NAMALWA (cell line): Measurements from ENCODE around the gene COX8C.

Experiments used
- DNase-seq: peaks from one replicate; pipeline ENCODE4 v3.0.0-alpha.2; 2015; ENCODE audit warnings: low spot score

Gene COX8C, protein sequence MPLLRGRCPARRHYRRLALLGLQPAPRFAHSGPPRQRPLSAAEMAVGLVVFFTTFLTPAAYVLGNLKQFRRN

DNA sequence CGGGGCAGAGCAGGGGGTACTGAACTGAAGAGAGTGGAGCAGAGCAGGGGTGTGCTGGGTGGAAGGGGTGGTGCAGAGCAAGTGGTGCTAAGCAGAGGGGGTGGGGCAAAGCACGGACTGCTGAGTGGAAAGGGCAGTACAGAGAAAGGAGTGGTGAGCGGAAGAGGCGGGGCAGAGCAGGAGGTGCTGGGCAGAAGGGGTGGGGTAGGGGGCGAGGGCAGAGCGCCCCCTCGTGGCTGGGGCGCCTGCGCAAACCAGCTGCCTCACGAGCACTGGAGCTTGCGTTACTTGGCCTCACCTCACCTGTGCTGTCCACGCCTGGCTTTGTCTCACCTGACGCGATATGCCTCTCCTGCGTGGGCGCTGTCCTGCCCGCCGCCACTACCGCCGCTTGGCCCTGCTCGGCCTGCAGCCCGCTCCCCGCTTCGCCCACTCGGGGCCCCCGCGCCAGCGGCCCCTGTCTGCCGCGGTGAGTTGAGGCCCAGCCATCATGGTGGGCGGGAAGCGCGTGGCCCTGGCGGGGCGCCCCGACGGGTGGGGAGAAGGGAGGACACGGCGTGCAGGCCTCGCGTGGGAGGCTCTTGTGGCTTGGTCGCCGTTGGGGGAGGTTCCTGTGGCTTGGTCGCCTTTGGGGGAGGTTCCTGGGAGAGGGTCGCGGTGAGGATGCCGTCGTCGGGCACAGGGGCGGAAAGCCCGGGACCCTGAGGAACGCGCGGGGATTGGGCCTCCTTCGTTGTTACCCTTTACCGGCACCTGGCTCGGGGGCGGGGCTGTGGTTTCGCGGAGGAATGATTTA, at the start of gene COX8C:
TSS of gene COX8C (plus strand) at position 257 of the 796 bp plus-strand sequence. CDS start at position 344, 87 bp downstream.
- no peak for DNase-seq

DNA sequence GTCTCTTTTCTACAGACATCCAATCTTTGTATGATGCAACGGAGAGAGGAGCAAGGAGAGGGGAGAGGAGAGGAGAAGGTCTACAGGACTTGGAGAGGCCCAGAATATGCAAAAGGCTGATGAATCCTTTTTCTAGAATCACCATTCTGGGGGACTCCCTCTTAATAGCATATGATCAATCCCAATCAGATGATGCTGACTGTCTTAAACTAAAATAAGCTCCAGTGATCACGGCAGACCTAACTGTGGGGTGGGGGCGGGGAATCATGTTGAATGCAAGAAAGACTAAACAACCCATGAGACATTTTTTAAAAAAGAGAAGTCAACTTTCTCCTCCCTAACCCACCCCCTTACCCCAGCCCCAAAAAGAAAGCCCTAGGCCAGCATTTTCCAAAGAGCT, 47.6 kb upstream of the COX8C start:
- no peak for DNase-seq

DNA sequence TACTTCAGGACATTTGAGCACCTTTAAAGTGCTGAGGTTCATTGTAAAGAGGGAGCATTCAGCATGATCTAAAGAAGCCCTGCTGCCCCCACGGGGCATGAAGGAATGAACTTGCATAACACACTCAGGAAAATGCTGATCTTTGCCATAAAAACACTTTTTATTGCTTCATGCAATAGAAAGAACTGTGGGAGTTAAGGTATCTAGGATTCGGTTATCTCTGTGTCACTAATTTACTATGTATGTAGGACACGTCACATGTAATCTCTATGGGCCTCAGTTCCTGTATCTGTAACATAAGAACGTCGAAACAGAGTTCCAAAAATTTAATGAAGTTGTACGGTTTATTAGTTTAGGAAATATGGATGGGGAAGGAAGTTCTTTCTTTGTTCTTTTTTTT, 47.1 kb upstream of the COX8C start:
- no peak for DNase-seq

DNA sequence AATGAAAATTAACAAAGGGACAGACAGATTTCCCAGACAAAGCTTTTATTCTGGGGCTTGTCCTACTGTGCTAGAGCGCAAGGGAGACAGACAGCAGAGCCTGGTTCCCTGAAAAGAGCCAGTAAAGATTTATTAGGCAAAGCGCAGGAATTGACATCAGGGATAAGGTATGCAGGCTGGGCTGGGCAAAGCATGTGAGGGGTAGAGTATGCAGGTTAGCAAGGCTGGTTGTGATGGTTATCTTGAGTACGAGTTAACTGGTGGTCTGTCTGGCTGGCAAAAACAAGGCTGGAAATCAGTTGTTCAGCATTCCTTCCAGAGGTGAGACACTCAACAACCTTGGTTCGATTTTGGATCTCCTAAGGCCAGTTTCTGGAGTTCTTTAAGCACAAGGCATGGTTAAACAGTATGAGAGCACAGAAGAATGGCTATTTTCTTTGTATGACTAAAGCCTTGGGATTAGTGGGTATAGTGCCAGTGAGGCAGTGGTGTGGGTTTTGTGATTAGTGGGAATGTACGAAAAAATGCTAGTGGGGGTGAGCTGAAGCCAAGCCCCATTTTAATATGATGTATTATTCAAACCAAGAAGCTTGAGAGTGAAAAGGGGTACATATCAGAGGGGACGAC, 45.0 kb upstream of the COX8C start:
- DNase-seq, result no peak

DNA sequence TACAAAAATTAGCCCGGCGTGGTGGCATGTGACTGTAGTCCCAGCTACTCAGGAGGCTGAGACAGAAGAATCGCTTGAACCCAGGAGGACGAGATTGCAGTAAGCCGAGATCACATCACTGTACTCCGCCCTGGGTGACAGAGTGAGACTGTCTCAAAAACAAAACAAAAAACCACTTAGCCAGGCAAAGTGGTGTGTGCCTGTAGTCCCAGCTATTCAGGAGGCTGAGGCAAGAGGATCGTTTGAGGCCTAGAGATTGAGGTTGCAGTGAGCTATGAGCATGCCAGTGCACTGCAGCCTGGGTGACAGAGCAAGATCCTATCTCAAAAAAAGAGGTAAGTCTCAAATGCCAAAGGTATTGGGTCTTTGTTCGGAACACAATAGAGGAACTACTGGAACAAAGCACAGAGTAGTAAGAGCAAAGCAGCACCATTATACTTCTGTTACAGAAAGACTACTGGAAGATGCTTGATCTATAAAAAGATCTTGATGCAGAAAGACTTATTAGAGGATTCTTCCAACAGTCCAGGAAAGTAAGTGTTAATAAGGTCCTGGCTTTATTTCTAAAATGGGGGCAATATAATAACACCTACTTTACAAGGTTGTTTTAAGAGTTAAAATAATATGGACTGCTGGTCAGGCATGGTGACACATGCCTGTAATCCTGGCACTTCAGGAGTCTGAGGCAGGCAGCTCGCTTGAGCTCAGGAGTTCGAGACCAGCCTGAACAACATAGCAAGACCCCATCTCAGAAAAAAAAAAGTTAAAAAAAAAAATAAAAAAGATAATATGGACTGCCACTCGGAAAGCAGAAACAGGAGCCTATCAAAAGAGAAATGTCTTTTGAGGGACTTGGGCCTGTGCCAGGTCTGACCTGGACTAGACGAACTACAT, 44.0 kb upstream of the COX8C start:
- no peak for DNase-seq

DNA sequence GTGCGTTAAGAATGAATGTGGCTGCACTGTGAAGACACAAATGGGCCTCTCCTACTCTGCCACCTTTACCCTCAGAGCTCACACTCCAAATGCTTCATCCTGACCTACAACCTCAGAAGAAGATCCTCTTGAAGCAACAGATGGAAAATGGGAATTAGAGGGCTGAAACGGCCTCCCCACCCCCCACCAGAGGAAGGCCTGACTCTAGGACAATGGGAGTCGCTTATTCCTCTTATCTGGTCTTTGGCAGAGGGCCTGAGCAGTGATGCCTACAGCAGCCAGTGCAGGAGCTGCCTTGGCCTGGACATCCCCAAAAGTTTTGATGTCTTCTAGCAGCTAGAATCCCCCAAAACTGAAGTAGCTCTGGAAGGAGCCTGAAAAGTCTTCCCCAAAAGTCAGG, 43.3 kb upstream of the COX8C start:
- DNase-seq, result no peak

DNA sequence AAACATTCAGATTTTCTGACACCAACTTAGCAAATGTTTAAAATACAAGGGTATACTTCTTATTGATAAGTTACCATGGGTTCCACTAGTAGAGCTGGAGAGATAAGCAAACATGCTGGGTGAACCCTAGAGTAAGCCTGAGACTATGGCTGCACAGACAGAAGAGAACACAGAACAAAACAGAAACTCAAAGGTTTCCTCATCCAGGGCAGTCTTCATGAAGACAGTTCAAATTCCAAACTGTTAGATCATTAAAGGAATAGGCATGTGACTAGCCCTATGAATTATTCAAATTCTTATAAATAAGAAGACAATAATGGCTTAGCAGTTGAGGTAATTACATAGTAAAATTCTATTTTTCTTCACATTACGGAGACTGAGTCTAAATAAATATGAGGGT, 42.2 kb upstream of the COX8C start:
- DNase-seq, result no peak

DNA sequence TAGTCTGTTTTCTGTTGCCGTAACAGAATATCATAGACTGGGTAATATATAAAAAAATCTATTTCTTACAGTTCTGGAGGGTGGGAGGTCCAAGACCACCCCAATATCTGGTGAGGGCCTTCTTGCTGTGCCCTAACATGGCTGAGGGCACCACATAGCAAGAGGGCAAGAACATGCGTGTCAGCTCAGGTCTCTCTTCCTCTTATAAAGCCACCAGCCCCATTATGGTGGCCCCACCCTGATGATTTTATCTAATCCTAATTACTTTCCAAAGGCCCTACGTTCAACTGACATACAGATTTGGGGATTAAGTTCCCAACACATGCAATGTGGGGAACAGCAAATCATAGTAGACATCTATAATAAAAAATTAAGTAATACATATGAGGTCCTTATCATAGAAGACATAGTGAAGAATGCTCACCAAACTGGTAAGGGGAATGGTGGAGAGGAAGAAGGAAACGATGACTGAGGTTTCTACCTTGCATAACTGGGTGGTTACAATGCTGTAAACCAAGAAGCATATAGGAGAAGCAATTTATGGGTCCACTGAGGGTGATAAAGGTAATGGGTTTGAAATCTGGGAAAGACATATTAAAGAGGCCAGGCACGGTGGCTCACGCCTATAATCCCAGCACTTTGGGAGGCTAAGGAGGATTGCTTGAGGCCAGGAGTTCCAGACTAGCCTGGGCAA, 41.1 kb upstream of the COX8C start:
- DNase-seq, result no peak

DNA sequence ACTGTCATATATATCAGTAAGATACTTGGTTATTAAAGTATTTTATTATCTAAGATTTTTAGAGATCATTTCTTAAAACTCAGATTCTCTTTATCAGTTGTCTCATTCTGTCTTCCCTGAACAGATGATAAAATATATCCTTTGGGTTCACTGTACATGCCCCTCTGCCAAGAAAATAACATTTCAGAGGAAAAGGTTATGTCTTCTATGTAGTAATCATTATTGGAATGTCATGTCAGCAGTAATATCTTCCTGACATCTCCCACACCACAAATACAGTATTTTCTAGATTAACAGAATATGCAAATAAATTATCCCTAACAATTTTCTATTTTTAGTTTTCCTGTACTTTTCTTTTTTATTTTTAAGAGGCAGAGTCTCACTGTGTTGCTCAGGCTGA, 40.2 kb upstream of the COX8C start:
- no peak for DNase-seq

DNA sequence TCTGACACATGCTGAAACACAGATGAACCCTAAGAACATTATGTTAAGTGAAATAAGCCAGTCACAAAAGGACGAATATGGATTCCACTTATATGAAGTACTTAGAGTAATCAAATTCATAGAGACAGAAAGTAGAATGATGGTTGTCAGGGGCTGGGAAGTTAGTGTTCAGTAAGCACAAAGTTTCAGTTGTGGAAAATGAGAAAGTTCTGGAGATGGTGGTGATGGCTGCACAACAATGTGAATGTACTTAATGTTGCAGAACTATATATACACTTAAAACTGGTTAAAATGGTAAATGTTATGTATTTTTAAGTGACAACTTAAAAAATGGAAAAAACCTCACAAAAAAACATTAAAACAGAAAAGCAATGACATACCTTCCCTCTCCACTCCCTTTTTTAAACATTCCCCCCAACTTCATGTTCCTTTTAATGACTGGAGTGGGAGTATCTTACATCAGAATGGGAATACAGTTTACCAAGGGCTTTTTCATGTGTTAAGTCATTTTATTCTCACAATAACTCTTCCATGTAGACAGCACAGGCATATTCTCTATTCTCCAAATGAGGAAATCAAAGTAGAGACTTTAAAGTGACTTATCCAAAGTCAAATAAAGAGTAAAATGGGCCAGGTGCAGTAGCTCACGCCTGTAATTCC, 38.2 kb upstream of the COX8C start:
- DNase-seq, result no peak

DNA sequence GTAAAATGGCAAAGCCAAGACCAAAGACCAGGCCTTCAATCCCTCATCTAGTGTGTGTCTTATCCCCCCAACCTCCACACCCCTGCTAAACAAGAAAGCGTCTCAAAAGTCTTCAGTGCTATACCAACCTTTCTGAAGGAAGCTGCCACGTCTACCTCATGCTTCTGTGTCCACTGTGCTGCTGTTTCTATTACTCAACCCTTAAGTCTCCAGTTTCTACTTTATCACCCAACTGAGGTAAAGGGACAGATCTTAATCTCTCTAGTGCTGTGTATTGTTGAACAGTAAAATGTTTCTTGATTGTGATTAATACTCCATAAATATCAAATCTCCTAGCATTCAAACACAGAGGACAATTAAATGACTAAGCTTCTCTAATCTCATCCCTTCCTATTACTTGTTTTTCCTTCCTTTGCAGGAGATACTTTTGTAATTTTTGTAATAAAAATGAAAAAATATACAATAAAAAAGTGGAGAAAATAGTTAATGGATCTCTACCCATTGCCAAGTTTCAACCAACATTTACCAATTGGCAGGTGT, 37.5 kb upstream of the COX8C start:
- no peak for DNase-seq

DNA sequence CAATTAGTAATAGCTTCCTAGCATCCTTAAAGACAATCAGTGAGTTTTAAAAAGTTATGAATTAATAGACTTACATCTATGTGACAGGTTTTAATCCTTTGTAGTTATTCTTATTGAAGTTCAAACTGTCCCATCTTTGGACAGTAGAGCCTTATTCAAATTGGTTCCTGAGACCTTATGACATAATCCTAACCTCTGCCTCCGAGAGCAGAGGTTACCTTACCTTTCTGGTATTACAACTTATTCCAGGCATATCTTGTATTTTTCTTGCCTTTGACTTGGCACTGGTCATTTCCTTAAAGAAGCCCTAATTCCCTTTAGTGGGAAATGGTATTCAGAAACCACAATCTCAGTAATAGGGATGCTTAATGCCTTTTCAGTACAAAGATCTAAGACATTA, 35.9 kb upstream of the COX8C start:
- no peak for DNase-seq

DNA sequence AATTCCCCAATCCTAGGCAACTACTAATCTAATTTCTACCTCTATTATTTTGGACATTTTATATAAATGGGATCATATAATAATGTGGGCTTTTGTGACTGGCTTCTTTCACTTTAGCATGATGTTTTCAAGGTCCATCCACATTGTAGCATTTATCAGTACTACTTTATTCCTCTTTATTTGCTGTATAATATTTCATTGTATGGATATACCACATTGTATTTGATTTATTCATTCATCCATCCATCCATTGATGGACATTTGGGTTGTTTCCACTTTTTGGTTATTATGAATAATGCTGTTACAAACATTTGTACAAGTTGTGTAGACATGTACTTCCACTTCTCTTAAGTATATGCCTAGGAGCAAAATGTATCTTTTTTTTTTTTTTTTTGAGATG, 31.4 kb upstream of the COX8C start:
- no peak for DNase-seq

DNA sequence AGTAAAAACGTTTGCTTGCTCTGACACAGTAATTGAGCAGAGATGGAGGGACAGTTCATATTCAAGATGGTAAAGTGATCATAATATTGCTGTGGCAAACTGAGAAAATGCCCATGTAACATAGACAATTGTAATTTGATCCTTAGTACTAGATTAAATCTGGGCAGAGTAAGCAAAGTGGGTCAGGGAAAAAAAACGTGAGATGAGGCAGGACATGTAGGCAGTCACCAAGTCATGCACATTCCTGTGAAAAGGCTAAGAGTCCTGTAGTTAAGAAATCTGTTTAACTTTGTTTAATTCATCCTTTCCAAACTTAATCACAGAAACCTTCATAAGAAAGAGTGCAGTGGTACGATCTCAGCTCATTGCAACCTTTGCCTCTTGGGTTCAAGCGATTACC, 30.3 kb upstream of the COX8C start:
- DNase-seq, result no peak

DNA sequence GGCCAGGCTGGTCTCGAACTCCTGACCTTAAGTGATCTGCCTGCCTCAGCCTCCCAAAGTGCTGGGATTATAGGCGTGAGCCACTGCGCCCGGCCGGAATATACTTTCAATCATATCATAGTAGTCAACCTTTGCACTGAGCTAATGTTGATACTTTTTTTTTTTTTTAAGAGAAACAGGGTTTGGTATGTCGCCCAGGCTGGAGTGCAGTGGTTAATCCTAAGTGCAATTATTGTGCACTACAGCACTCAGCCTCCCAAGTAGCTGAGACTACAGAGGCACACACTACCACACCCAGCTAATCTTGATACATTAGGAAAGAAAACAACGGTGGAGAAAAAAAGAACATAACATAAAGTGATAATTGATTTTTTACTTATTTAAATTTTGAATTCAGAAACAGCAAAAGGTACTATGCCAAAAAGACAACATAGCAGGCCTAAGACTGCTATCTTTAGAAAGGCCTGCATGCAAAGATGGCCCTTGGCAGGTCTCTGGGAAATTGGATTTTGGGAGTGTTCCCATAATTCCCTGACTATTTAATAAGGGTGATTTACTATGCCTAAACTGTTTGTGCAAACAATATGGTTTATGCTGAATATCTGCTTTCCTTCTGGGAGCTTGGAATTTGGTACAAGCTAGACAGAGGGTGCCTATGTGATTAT, 29.6 kb upstream of the COX8C start:
- DNase-seq, result no peak

DNA sequence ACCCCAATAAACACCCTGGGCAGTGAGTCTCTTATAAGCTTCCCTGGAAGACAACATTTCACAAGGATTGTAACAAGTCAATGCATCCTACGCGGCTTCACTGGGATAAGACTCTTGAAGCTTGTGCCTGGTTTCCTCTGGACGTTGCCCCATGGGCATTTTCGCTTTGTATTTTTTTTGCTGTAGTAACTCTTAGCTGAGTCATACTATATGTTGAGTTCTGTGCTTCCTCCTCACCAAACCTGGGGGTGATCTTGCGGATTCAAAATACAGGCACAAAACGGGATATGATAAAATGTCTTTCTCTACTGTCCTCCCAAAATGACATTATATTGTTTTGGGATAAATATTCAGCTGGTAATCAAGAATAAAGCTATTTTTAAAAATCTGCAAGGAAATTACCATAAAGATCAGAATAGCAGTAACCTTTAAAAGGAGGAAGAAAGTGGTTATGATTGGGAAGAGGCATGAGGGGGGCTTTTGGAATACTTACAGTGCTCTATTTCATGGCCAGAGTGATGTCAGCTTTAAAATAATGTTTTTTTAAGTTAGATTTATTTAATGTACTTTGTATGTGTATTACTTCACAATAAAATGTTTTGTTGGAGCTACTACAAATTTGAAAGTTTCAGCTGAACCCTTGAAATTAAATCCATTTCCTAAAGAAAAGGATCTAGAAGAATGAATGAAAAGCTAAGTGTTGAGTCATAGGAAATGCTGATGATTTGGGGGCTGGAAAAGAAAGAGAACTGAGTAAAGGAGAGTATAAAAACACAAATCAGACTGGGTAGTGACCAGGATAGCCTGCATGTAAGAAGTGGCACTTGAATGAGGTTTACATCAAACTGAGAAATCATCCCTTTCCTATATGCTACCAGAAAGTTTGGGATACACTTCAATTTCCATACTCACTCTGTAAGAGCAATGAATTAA, 28.8 kb upstream of the COX8C start:
- DNase-seq, result no peak

DNA sequence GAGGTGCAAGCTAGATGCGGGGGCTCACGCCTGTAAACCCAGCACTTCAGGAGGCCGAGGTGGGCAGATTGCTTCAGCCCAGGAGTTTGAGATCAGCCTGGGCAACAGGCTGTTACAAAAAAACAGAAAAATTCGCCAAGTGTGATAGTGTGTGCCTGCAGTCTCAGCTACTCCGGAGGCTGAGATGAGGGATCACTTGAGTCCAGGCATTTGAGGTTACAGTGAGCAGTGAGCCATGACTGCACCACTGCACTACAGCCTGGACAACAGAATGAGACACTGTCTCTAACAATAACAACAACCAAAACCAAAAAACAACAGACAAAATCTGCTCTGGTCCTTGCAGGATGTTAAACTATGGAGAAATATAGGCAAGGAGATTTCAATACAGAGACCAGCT, 28.1 kb upstream of the COX8C start:
- no peak for DNase-seq

DNA sequence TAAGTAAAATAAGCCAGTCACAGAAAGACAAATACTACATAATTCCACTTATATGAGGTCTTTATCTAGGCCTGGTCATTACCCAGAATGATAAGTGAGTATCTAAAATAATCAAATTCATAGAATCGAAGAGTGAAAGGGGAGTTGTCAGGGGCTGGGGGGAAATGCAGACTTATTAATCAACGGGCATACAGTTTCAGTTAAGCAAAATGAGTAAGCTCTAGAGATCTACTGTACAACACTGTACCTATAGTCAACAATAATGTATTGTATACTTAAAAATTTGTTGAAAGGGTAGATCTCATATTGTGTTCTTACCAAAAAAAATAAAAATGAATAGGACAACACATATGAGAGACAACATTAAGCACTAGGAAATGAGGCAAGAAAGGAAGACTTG, 27.5 kb upstream of the COX8C start:
- no peak for DNase-seq

DNA sequence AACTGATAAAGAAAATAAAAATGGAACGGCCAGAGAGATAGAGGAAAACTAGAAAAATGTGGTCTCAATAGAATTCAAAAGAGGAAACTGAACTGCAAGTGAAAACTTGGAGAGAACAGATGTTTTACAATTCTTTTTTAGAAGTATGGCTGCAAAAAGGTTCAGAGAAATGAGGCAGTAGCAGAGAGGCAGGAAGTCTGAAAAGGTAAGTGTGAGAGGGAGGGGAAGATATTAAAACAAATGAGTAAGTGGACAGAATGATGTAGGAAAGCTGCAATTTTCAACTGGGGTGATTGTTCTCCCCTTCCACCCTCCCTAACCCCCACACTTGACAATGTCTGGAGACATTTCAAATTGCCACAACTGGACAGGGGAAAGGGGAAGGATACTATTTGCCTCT, 27.0 kb upstream of the COX8C start:
- DNase-seq, result no peak

DNA sequence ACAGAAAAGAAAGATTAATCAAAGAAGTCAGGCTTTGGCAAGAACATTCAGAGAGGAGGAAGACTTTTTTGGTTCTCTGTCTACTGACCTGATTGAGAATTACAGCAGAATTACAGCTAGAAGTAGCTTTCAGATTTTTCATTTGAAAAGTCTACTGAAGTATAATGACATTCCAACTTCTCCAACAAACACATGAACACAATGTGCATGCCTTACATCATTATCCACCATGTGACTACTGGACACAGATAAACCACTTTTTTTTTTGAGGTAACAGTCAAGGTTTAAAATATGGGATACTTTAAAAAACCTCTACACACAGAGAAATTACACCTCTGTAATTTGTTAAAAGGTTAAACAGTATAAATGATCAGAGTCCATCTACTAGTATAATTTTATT, 26.5 kb upstream of the COX8C start:
- no peak for DNase-seq
